ENCODE measurements around the gene IKZF3. TPM values are rescaled to one million over a fixed set of nuclear protein-coding genes. Genes with fewer than 3 reads are reported as not detected.

IKZF3 gene
- total RNA-seq, 1 experiment from 2014 or later: 0.22 TPM

GRCh38 chr17:39810939-39811728, 53.0 kb downstream of the IKZF3 start:
- no peak overlapping the region for H2BK20ac ChIP-seq (ENCODE audit: low read depth, low read length, poor library complexity, severe bottlenecking)
- H3K4ac ChIP-seq (ENCODE audit: low read depth, low read length): no peak overlapping the region
- no peak overlapping the region for H3K18ac ChIP-seq (ENCODE audit: insufficient read length, low read depth, low read length)
- no peaks in the 10 kb centered on the region for H3K79me1 ChIP-seq (ENCODE audit: insufficient read depth, low read depth, low read length, poor library complexity, severe bottlenecking)
- H2AK5ac ChIP-seq (ENCODE audit: insufficient read length, low read length): no peak overlapping the region
- no peak overlapping the region for H3K27ac ChIP-seq (ENCODE audit: insufficient read length, low read depth, low read length)
- H3K23ac ChIP-seq (ENCODE audit: insufficient read length, low read depth, low read length): no peak overlapping the region
- Mint-ChIP-seq H3K4me1 (peaks cover 7 to 10% of the 10 kb centered on the region in 2 experiments), H3K27me3 (ENCODE audit: low read depth) (peaks cover 2% of the 10 kb centered on the region; the same call in 1 of the 2 replicates), H3K27ac (no peak overlapping the region), H3K9me3 (no peaks in the 10 kb centered on the region), H3K36me3 (ENCODE audit: insufficient read depth in 1 of 3, low read depth in 3 of 3) (no peaks in the 10 kb centered on the region), H3K4me3 (no peak overlapping the region)
- H3K4me1 ChIP-seq (ENCODE audit: insufficient read depth, low read length): peaks cover 4% of the 10 kb centered on the region; the same call in 1 of the 2 replicates
- H4K91ac ChIP-seq (ENCODE audit: insufficient read length, low read depth, low read length): no peak overlapping the region
- H2BK120ac ChIP-seq (ENCODE audit: low read depth, low read length, poor library complexity, severe bottlenecking): no peak overlapping the region
- H2BK12ac ChIP-seq (ENCODE audit: insufficient read length, low read depth, low read length): no peak overlapping the region
- H3K27me3 ChIP-seq (ENCODE audit: insufficient read depth, low read length): no peaks in the 10 kb centered on the region
- no CpG with 5 or more reads among the region's 4 CpGs for WGBS (ENCODE audit: extremely low coverage, insufficient read length, low lambda C conversion rate)
- H3T11ph ChIP-seq (ENCODE audit: low read length): no peak overlapping the region
- TF ChIP-seq CTCF (conservative IDR thresholded peaks at IDR 0.05): no peak
- H4K8ac ChIP-seq (replicated peaks; ENCODE audit: insufficient read length, low read depth, low read length): no peak overlapping the region
- no peaks in the 10 kb centered on the region for H3K9me3 ChIP-seq (ENCODE audit: control insufficient read depth, low read depth, low read length)
- H2AFZ ChIP-seq (ENCODE audit: low read length): no peak overlapping the region
- H3K56ac ChIP-seq (ENCODE audit: insufficient read length, low read depth, low read length): no peak overlapping the region
- H3K14ac ChIP-seq (ENCODE audit: insufficient read depth, low read length): no peak overlapping the region
- H3K79me2 ChIP-seq (ENCODE audit: insufficient read depth, low read length): no peaks in the 10 kb centered on the region
- no peak overlapping the region for H3K9ac ChIP-seq (ENCODE audit: extremely low read depth, insufficient read length, low read length)
- no peak overlapping the region for H3K4me2 ChIP-seq (ENCODE audit: insufficient read depth, insufficient read length, low read length)
- no peaks in the 10 kb centered on the region for H4K20me1 ChIP-seq (ENCODE audit: control insufficient read depth, insufficient read depth, insufficient read length)
- H2BK5ac ChIP-seq (ENCODE audit: insufficient read length, low read length): no peak overlapping the region
- no peak for DNase-seq
- H4K5ac ChIP-seq (ENCODE audit: insufficient read length, low read depth, low read length): no peak overlapping the region
- no peak overlapping the region for H2BK15ac ChIP-seq (ENCODE audit: low read depth, low read length)
- H3K23me2 ChIP-seq (ENCODE audit: insufficient read length, low read depth, low read length, poor library complexity, severe bottlenecking): no peaks in the 10 kb centered on the region

Data from H9 (cell line).